NCI-H1694 treated with DMSO at 0.1 percent for 48 hours (cell line): ENCODE results near the gene BTBD9.
"Not testable (repeated sequence)": the region's sequence is repeated elsewhere in the genome, so short reads cannot be mapped to it uniquely, and the experiment has no call there.

ENCODE experiments used
- DNase-seq: peaks from one replicate; lab custom pipeline; 2025; lab: John Stamatoyannopoulos, UW

BTBD9 gene

DNA sequence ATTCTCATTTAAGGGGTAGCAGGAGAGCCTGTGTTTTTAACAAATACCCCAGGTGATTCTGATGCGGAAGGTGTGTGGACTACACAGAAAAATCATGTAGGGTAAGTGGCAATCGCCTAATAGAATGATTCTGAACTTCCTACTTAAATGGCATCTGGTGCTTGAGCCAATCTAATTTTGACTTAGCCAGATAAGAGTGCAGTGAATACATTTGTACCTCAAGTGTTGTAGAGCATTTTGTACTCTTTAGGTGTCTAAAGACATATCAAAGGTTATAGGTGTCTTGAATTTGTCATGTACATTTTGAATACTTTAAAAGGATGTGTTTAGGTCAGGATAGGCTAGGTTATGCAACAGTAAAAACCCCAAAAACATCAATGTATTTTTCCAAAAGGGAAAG lies 10.0 kb upstream of the BTBD9 start:
- no peak for DNase-seq

DNA sequence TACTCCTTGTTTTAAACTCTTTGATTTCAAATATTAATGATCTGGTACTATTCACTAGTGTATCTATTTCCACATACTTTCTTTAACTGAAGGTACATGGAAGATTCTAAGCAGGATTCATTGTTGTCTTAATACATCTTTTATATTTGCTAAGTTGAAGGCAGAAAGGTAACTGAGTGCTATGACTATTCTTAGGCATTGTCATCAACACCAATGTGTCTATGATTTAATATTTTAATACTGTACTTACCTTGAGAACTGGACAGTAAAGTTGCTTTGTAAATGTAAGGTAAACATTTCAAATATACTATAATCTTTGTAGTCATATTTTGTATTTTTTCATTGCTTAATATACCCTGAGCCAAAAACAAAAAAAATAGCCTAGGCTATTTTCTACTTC lies 8.9 kb upstream of the BTBD9 start:
- no peak for DNase-seq

GRCh38 chr6:38646166-38646878 lies 6.6 kb upstream of the BTBD9 start:
- DNase-seq, result peak; percentile 67

DNA sequence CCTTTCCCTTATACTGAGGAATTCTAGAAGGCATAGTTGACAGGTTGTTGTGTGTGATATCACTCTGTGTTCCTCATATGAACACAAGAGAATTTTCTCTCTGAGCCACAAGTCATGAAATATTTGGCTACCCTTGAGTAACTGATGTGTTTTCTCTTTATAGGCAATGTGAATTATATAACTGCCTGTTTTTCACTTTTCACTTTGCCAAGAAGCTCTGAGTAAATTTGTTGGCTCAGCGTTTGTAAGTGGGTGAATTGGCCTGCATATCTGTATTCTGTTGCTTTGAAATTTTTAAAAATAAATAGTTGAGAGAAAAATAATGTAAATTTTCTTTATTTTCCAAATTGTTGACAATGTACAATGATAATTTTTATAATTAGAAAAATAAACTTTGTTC lies 5.2 kb upstream of the BTBD9 start:
- DNase-seq, result no peak

- DNase-seq, result no peak
These were observed 634 bp upstream of the BTBD9 start for GRCh38 chr6:38640216-38640909.

- DNase-seq, result no peak
These were observed 710 bp downstream of the BTBD9 start for GRCh38 chr6:38638941-38639497.

GRCh38 chr6:38637756-38638155 lies 2.0 kb downstream of the BTBD9 start:
- no peak for DNase-seq

- no peak for DNase-seq
These were observed 3.7 kb downstream of the BTBD9 start for GRCh38 chr6:38636027-38636426.

DNA sequence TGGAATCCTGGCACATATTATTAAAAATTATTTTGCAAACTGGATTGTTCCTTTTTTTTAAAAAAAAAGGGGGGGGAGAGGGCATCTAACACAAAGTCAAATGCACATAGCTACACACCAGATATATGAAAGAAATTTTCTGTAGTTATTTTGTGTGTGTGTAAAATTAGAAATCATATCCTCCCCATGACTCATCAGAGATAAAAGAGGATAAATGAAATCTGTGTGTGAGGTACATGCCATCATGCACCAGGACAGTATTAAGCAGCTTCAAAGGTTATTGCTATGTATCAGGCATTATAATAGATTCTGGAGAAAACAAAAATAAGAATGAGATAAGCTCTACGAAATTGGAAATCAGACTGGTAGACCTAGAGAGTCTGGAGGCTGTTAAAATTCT lies 5.2 kb downstream of the BTBD9 start:
- no peak for DNase-seq

GRCh38 chr6:38632490-38632889 lies 7.2 kb downstream of the BTBD9 start:
- DNase-seq, result no peak

GRCh38 chr6:38631186-38631783 lies 8.4 kb downstream of the BTBD9 start:
- DNase-seq, result no peak

GRCh38 chr6:38625217-38625616 lies 14.5 kb downstream of the BTBD9 start:
- no peak for DNase-seq

DNA sequence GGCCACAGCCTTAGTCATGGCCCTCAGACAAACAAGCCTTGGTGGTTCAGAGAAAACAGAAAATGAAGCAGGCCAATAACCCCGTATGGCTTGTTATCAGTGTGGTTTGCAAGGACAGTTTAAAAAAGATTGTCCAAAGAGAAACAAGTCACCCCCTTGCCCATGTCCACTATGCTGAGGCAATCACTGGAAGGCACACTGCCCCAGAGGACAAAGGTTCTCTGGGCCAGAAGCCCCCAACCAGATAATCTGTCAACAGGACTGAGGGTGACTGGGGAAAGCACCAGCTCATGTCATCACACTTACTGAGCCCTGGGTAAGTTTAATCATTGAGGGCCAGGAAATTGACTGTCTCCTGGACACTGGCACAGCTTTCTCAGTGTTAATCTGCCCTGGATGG lies 20.4 kb downstream of the BTBD9 start:
- not testable (repeated sequence) for DNase-seq

DNA sequence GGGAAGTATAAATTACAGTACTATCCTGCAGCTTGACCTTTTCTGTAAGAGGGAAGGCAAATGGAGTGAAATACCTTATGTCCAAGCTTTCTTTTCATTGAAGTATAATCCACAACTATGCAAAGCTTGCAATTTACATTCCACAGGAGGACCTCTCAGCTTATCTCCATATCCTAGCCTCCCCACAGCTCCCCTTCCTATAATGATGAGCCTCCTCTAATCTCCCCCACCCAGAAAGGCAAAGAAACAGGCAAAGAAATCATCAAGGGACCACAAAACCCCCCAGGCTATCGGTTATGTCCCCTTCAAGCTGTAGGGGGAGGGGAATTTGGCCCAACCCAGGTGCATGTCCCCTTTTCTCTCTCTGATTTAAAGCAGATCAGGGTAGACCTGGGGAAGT lies 21.4 kb downstream of the BTBD9 start:
- not testable (repeated sequence) for DNase-seq

DNA sequence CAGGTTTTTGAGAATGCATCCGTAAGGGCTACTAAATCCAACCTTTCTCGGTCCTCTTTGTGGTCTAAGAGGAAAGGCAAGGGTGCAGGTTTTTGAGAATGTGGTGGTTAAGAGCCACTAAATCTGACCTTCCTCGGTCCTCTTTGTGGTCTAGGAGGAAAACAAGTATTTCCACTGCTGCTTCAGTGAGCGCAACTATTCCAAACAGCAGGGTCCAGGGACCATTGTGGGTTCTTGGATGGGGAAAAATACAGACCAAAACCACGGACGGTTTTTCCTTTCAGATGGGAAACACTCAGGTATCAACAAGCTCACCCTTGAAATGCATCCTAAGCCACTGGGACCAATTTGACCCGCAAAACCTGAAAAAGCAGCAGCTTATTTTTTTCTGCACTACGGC lies 21.9 kb downstream of the BTBD9 start:
- DNase-seq, result no peak

GRCh38 chr6:38612143-38612965 lies 27.4 kb downstream of the BTBD9 start:
- no peak for DNase-seq

DNA sequence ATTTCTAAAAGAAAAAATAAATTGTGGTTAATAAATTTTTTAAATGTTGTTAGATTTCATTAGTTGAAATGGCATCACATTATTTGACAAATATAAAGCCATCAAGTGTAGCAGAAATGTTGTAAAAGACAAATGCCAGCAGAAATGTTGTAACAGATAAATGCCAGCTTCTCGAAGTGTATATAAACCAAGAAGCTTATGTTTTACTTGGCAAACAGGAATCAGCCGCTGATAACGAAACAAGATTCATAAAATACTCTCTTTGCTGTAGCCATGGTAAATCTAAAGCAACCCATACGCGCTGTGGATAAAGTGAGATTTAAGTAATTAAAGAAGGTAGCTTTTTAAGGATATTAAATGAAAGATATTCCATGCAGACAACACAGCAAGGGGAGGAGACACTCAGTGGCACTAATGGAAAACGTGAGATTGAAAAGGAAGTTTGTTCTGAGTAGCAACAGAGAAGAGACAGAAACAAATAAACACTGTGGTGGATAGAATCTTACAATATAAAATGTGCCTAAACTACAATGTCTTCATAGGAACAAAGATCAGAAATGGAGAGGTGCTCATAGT lies 29.6 kb downstream of the BTBD9 start:
- no peak for DNase-seq

GRCh38 chr6:38604700-38605099 lies 35.0 kb downstream of the BTBD9 start:
- DNase-seq, result no peak

GRCh38 chr6:38603966-38604365 lies 35.8 kb downstream of the BTBD9 start:
- DNase-seq, result no peak

GRCh38 chr6:38603496-38603895 lies 36.2 kb downstream of the BTBD9 start:
- no peak for DNase-seq

DNA sequence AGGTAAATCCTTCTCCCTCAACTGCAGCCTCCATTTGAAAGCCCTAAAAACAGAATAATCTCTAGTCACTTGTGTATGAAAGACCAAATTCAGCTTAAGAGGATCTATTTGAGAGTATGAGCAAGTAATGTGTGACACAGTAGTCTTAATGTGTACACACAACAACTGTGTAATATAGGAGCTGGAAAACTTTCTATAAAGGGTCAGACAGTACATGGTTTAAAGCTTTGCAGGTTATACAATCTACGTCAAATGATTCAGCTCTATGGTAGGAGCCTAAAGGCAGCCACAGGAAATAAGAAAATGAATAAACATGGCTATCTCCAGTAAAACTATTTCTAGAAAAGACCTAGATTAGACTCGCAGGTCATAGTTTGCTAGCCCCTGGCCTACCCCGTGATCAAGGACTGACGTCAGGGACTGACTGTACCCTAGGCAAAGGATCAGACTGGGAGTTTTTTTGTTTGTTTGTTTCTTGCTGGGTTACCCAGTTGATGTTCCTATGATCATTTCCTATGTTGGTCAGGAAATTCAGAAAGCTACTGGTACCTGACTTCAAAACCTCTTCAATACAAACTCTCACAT lies 39.7 kb downstream of the BTBD9 start:
- DNase-seq, result no peak
